ENCODE results near the gene INCENP. TPM values are rescaled to one million over a fixed set of nuclear protein-coding genes. Genes with fewer than 3 reads are reported as not detected.
A peak's percentile ranks its signal among the peaks of the same experiment; 100 is the strongest.

Gene INCENP
- total RNA-seq, 2 donors from 2014 or later, result 35.1 to 93.4 TPM

DNA sequence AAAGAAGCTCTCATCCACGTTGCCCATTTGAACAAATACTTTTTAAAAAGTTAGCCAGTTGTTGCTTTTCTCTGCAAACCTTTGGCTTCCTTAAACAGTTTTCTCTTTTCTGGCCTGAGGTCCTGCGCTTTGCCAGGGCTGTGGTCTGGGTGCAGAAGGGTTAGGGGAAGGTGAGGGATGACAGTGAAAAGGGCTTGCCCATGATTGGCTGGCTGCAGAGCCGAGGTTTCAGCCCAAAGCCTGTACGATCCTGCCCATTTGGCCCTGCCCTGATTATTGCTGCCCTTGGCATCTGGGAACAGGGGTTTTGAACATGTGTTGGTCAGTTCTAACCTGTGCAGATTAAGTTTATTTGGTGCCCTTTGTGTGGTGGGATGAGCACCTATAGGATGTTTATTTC, 1.5 kb downstream of the INCENP start:
- Histone ChIP-seq H3K9ac (ENCODE audit: low read depth in 2 of 2, low read length in 2 of 2) (peak overlapping the region in 1 of 2 donors; percentile 94), H3K27ac (no peak overlapping the region), H3K36me3 (no peaks in the 10 kb centered on the region), H3K4me1 (peaks cover 6% of the 10 kb centered on the region), H3K27me3 (no peaks in the 10 kb centered on the region), H3K4me3 (no peak overlapping the region), H3K9me3 (no peaks in the 10 kb centered on the region)
- TF ChIP-seq CTCF (IDR thresholded peaks at IDR 0.05), result no peak
- intact Hi-C loops (cut with DNase I), result no loop called here
- no peak for DNase-seq

DNA sequence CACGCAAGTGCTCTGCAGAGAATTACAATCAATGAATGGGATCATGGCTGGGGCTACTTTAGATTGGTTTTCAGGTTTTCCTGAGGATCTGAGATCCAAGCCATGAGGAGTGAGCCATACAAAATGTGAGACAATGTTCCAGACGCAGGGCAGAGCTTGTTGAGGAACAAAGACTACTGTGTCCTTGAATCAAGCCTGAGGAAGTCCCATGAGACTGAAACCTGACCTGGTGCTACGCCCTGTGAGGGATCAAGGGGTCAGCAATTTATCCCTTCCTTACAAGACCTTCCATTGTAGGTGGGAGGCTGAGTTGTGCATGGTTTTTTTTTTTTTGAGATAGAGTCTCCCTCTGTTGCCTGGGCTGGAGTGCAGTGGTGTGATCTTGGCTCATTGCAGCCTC, 2.1 kb downstream of the INCENP start:
- Histone ChIP-seq H3K4me3 (no peak overlapping the region), H3K4me1 (peaks cover 6% of the 10 kb centered on the region), H3K27ac (no peak overlapping the region), H3K9me3 (no peaks in the 10 kb centered on the region), H3K36me3 (no peaks in the 10 kb centered on the region), H3K27me3 (no peaks in the 10 kb centered on the region), H3K9ac (ENCODE audit: low read depth in 2 of 2, low read length in 2 of 2) (no peak overlapping the region)
- DNase-seq, result no peak
- no peak for TF ChIP-seq CTCF (IDR thresholded peaks at IDR 0.05)
- intact Hi-C loops (cut with DNase I), result no loop called here

- intact Hi-C loops (cut with DNase I), result no loop called here
- Histone ChIP-seq H3K27me3 (no peaks in the 10 kb centered on the region), H3K36me3 (no peaks in the 10 kb centered on the region), H3K27ac (no peak overlapping the region), H3K9ac (ENCODE audit: low read depth in 2 of 2, low read length in 2 of 2) (no peak overlapping the region), H3K4me1 (peaks cover 6% of the 10 kb centered on the region), H3K4me3 (no peak overlapping the region), H3K9me3 (no peaks in the 10 kb centered on the region)
- no peak for DNase-seq
- no peak for TF ChIP-seq CTCF (IDR thresholded peaks at IDR 0.05)
Measured at GRCh38 chr11:62127426-62127825, 3.6 kb downstream of the INCENP start.

DNA sequence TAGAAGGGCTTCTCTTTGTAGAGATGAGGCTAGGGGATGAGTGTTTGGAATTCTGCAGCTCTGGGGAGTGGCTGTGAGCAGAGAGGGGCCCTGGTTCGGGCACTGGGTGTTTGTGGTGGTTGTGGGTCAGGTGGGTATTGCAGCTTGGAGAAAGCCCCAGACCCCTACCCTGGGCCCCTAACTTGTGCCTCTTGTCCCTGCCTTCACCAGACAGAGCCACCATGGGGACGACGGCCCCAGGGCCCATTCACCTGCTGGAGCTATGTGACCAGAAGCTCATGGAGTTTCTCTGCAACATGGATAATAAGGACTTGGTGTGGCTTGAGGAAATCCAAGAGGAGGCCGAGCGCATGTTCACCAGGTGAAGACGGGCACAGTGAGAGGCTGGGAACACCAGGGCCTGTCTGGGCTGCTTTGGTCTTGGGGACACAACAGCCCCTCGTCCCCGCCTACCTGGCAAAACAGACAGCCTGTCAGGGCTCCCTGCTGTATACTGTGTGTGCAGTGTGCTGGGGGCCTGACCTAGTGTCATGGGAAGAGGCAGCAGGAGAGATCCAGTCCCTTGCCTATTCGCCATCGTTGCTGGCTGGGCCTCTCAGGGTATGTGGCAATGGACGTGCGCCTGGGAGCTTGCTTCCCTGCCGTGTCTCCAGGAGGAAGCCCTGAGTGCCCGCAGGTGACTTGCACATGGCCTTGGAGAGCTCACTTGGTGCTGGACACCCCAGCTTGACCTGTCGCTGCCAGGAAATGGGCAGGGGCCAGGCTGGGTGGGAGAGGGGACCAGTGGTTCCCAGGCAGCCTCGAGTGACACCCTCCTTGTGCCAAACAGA, 4.3 kb downstream of the INCENP start:
- intact Hi-C loops (cut with DNase I), result no loop called here
- Histone ChIP-seq H3K4me3 (no peak overlapping the region), H3K9ac (ENCODE audit: low read depth in 2 of 2, low read length in 2 of 2) (no peak overlapping the region), H3K4me1 (peaks cover 6% of the 10 kb centered on the region), H3K27ac (no peak overlapping the region), H3K27me3 (no peaks in the 10 kb centered on the region), H3K36me3 (no peaks in the 10 kb centered on the region), H3K9me3 (no peaks in the 10 kb centered on the region)
- no peak for TF ChIP-seq CTCF (IDR thresholded peaks at IDR 0.05)
- DNase-seq, result no peak

DNA sequence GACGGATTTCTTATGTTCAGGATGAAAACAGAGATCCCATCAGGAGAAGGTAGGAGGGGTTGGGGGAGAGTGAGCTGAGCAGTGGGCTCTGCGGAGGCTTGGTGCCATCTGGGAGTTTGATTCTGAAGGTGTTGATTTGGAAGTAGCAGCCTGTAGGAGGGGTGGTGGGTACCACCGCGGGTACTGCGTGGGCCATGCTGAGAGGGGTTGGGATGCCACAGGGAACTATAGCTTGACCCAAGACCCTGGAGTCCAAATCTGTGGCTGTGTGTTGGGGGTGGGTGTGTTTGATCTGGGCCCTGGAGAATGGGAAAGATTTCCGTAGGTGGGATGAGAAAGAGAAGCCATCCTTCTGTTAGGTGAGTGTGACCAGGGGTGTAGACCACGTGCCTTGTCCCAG, 5.0 kb downstream of the INCENP start:
- Histone ChIP-seq H3K9ac (ENCODE audit: low read depth in 2 of 2, low read length in 2 of 2) (no peak overlapping the region), H3K36me3 (no peaks in the 10 kb centered on the region), H3K4me3 (no peak overlapping the region), H3K4me1 (peaks cover 6% of the 10 kb centered on the region), H3K27me3 (no peaks in the 10 kb centered on the region), H3K9me3 (no peaks in the 10 kb centered on the region), H3K27ac (no peak overlapping the region)
- intact Hi-C loops (cut with DNase I), result no loop called here
- no peak for TF ChIP-seq CTCF (IDR thresholded peaks at IDR 0.05)
- no peak for DNase-seq
